ENCODE data around the gene PTPRA. TPM values are rescaled to one million over a fixed set of nuclear protein-coding genes. Genes with fewer than 3 reads are reported as not detected.

Gene PTPRA
- total and polyA plus RNA-seq, 9 of the 15 experiments (the other 6 are each of a cell fraction or from before 2014, with no cell fraction given) = 3.4 to 80.5 (median 28.0) TPM

DNA sequence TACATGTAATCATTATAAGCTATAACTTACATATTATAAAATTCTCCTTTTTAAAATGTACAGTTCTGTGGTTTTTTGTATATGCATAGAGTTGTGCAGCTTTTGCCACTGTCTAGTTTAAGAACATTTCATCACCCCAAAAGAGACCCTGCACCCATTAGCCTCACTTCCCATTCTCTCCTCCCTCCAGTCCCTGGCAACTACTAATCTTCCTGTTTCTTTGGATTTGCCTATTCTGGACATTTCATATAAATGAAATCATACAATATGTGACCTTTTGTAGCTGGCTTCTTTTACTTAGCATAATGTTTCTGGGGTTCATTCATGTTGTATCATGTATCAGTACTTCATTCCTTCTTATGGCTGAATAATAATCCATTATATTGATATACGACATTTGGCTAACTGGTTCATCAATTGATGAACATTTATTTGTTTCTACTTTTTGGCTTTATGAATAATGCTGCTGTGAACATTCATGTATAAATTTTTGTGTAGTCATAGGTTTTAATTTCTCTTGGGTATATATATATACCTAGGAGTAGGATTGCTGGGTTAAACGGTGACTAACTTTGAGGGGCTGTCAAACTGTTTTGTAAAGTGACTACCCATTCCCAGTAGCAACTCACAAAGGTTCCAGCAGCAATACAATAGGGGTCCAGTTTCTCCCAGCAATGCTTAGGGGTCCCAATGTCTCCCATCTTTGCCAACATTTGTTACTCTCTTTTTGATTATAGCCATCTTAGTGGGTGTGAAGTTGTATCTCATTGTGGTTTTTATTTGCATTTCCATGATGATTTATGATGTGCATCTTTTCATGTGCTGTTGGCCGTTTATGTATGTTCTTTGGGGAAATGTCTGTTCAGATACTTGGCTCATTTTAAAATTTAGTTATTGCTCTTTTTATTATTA lies 10.7 kb downstream of the PTPRA start (continued):
- no peak for TF ChIP-seq MITF (IDR thresholded peaks at IDR 0.05)

DNA sequence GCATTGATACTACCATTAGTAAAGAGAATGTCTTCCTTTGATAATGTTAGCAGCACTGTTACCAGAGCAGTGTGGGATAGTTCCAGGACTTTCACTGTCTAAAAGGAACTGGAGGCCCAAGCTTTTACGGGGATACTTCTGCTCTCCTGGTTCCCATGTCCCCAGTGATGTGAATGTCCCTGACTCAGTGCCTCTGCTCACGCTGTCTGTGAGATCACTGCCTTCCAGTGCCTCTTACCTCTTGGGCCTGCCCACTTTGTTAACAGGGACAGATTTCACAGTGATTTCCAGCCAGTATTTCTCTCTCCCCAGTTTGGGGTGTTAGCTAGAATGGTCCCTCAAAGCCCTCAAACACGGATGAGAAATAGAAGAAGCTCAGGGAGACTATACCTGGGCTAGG lies 14.4 kb downstream of the PTPRA start:
- no peak overlapping the region for H3K4me2 ChIP-seq (ENCODE audit: insufficient read depth, low read length)
- ChIA-PET CTCF (ENCODE audit: low intra/inter-chr PET ratio) (no interaction called here), POLR2A (interaction anchor here (0.8 to 1.7 kb wide), 2 partner anchors 9 to 140 kb away, joined by 4 to 6 read pairs; no protein-coding TSS in a partner anchor)
- ATAC-seq = no peak; the same call in 2 of the 3 replicates
- peaks cover 12 to 34% of the 10 kb centered on the region in 2 experiments for H3K4me1 ChIP-seq (replicated peaks in 1 of 2; ENCODE audit: control insufficient read depth in 2 of 2, insufficient read depth in 2 of 2, low read length in 2 of 2)
- H3K4me3 ChIP-seq = no peak overlapping the region
- no peak for TF ChIP-seq TSC22D4 (tag; IDR thresholded peaks at IDR 0.05)
- TF ChIP-seq ZFP1 (CRISPR knock-in tag; IDR thresholded peaks at IDR 0.05) = no peak
- no peak for TF ChIP-seq POLR2B (IDR thresholded peaks at IDR 0.05; ENCODE audit: low read depth, partially characterized antibody)
- TF ChIP-seq MAZ (CRISPR knock-in tag; conservative IDR thresholded peaks at IDR 0.05 in 1 of 2, IDR thresholded peaks at IDR 0.05 in 1 of 2) = no peak
- TF ChIP-seq THRA (IDR thresholded peaks at IDR 0.05) = no peak
- in situ Hi-C loops (cut with MboI) (no loop called here), intact Hi-C loops (cut with micrococcal nuclease) (no loop called here)
- H3K9ac ChIP-seq (ENCODE audit: insufficient read depth in 1 of 2, low read depth in 2 of 2, low read length in 2 of 2) = no peak overlapping the region; a peak in 1 of 4 replicates
- no peak for DNase-seq (ENCODE audit: extremely low read depth in 1 of 4, low spot score in 3 of 4)
- peaks cover 88% of the 10 kb centered on the region for H3K79me2 ChIP-seq (ENCODE audit: control insufficient read depth, insufficient read depth, low read length)
- 30% methylated on average over 3 of the region's 3 CpGs for WGBS (ENCODE audit: insufficient coverage, low coverage, missing lambda C conversion rate)
- no peak overlapping the region for H2AFZ ChIP-seq (ENCODE audit: low read depth, low read length)
- peaks cover 7% of the 10 kb centered on the region for H3K36me3 ChIP-seq (ENCODE audit: control insufficient read depth, insufficient read depth, low read length)
- no TSS peak for BruUV-seq (replicated peaks)
- no peak for FAIRE-seq
- no peaks in the 10 kb centered on the region for H3K27me3 ChIP-seq (ENCODE audit: control insufficient read depth in 2 of 2, insufficient read depth in 2 of 2, low read length in 2 of 2)
- no peaks in the 10 kb centered on the region for H4K20me1 ChIP-seq (replicated peaks; ENCODE audit: control insufficient read depth, insufficient read depth, low read length)
- H3K9me1 ChIP-seq (ENCODE audit: control insufficient read depth, insufficient read depth, low read length) = peaks cover 3% of the 10 kb centered on the region
- H3K27ac ChIP-seq (ENCODE audit: extremely low read depth, low read depth, low read length) = no peak overlapping the region
- H3K9me3 ChIP-seq (replicated peaks; ENCODE audit: control insufficient read depth, insufficient read depth, low read depth, low read length) = 0 out of 2 replicates have a peak, but pooled peaks cover 2% of the 10 kb centered on the region

All from K562 (cell line).